WTC11 (cell line): ENCODE results near the gene CCND1.

Experiments
- CTCF ChIP-seq: fragments of 200-600 bp; IDR thresholded peaks from 2 replicates; pipeline ENCODE4 v1.8.0; 2022; ENCODE audit warnings: antibody characterized with exemption
- FOXP1 ChIP-seq: sonication (generic); formaldehyde crosslinking; IDR thresholded peaks from 2 replicates; pipeline ENCODE4 v1.8.0; 2022; ENCODE audit warnings: missing genetic modification reagents, mild to moderate bottlenecking, moderate library complexity, borderline replicate concordance
- FOXP4 ChIP-seq: sonication (generic); formaldehyde crosslinking; IDR thresholded peaks from 2 replicates; pipeline ENCODE4 v1.8.0; 2022; ENCODE audit warnings: mild to moderate bottlenecking, missing genetic modification reagents
- MAX ChIP-seq: sonication (generic); formaldehyde crosslinking; IDR thresholded peaks from 2 replicates; pipeline ENCODE4 v1.8.0; 2022; ENCODE audit warnings: mild to moderate bottlenecking, missing genetic modification reagents
- MXD4 ChIP-seq: fragments of 250-450 bp; sonication (Bioruptor Pico); IDR thresholded peaks from 2 replicates; pipeline ENCODE4 v1.8.0; 2021; ENCODE audit warnings: mild to moderate bottlenecking, moderate library complexity, borderline replicate concordance
- NFATC4 ChIP-seq: fragments of 250-450 bp; sonication (Bioruptor Pico); IDR thresholded peaks from 2 replicates; pipeline ENCODE4 v1.9.0; 2021; ENCODE audit warnings: mild to moderate bottlenecking
- NFE2L1 ChIP-seq: sonication (generic); formaldehyde crosslinking; IDR thresholded peaks from 2 replicates; pipeline ENCODE4 v1.8.1; 2023; ENCODE audit warnings: missing genetic modification reagents
- NR1H2 ChIP-seq: sonication (generic); formaldehyde crosslinking; IDR thresholded peaks from 2 replicates; pipeline ENCODE4 v1.9.0; 2021; ENCODE audit warnings: mild to moderate bottlenecking, moderate library complexity, missing genetic modification reagents
- NR3C1 ChIP-seq: sonication (generic); formaldehyde crosslinking; conservative IDR thresholded peaks from 2 replicates; pipeline ENCODE4 v1.8.1; 2023; ENCODE audit warnings: low read depth, mild to moderate bottlenecking, missing genetic modification reagents
- SMAD4 ChIP-seq: sonication (generic); formaldehyde crosslinking; IDR thresholded peaks from 2 replicates; pipeline ENCODE4 v1.8.0; 2022; ENCODE audit warnings: mild to moderate bottlenecking, missing genetic modification reagents
- TCF7 ChIP-seq: sonication (generic); formaldehyde crosslinking; IDR thresholded peaks from 2 replicates; pipeline ENCODE4 v1.8.0; 2022; ENCODE audit warnings: mild to moderate bottlenecking, low read depth, missing genetic modification reagents, moderate library complexity
- ZNF121 ChIP-seq: sonication (generic); formaldehyde crosslinking; IDR thresholded peaks from 2 replicates; pipeline ENCODE4 v1.8.0; 2023; ENCODE audit warnings: missing genetic modification reagents
- ZNF281 ChIP-seq: sonication (generic); formaldehyde crosslinking; IDR thresholded peaks from 2 replicates; pipeline ENCODE4 v1.8.0; 2023; ENCODE audit warnings: mild to moderate bottlenecking, missing genetic modification reagents
- TF ChIP-seq, protein P1 (sequence below): sonication (generic); formaldehyde crosslinking; IDR thresholded peaks from 2 replicates; pipeline ENCODE4 v1.8.1; 2022; ENCODE audit warnings: mild to moderate bottlenecking, moderate library complexity, missing genetic modification reagents

GRCh38 chr11:69677749-69678148 lies 36.8 kb downstream of the CCND1 start:
- TF ChIP-seq CTCF (no peak), TCF7 (CRISPR knock-in tag) (no peak), MAX (CRISPR knock-in tag) (no peak), MXD4 (CRISPR knock-in tag) (no peak), NR1H2 (CRISPR knock-in tag) (no peak), ZNF281 (CRISPR knock-in tag) (no peak), SMAD4 (CRISPR knock-in tag) (no peak), NR3C1 (CRISPR knock-in tag) (no peak), NFE2L1 (CRISPR knock-in tag) (no peak), NFATC4 (CRISPR knock-in tag) (no peak), FOXP1 (CRISPR knock-in tag) (no peak), FOXP4 (CRISPR knock-in tag) (no peak), ZNF121 (no peak)
- TF ChIP-seq, protein P1, sequence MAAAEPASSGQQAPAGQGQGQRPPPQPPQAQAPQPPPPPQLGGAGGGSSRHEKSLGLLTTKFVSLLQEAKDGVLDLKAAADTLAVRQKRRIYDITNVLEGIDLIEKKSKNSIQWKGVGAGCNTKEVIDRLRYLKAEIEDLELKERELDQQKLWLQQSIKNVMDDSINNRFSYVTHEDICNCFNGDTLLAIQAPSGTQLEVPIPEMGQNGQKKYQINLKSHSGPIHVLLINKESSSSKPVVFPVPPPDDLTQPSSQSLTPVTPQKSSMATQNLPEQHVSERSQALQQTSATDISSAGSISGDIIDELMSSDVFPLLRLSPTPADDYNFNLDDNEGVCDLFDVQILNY = no peak
